A549 (cell line): Measurements from ENCODE around the gene SMPD1. TPM values are rescaled to one million over a fixed set of nuclear protein-coding genes. Genes with fewer than 3 reads are reported as not detected.

Source experiments
- ATAC-seq, 2 experiments: fragments of 200-7000 bp in 1 of 2; fragments of >200 bp in 1 of 2; cut with Nextera tagmentation in 1 of 2; cut with Tn5 transposase in 1 of 2; 3 replicates each; pipeline versions ENCODE4 v1.8.0 to v1.9.1; 2018 to 2020; ENCODE audit warnings: mild to moderate bottlenecking in 1 of 2, moderate library complexity in 1 of 2
- CTCF ChIA-PET: fragments of 300-600 bp; sonication (Branson Sonifier 250); formaldehyde crosslinking; extraction: SDS; loops from one replicate; lab custom pipeline; 2021; ENCODE audit warnings: antibody characterized with exemption, inconsistent platforms; lab: Yijun Ruan, JAX
- POLR2A ChIA-PET: fragments of 350-600 bp; formaldehyde crosslinking; extraction: SDS; loops from one replicate; lab custom pipeline; 2021; ENCODE audit warnings: antibody characterized with exemption, inconsistent platforms; lab: Yijun Ruan, JAX
- DNase-seq, 2 experiments: peaks; one replicate each; pipeline versions ENCODE4 v3.0.0 to v3.0.0-alpha.2; 2011 to 2016; ENCODE audit warnings: low read depth in 1 of 2, low spot score in 1 of 2
- FAIRE-seq: peaks from 2 replicates; lab custom pipeline; 2011; peaks lifted over from hg19 to GRCh38; lab: Jason Lieb, UNC
- H3K27ac ChIP-seq, 2 experiments: fragments of >200 bp; sonication (Bioruptor Twin); formaldehyde crosslinking; 3 replicates each; pipeline ENCODE4 v1.5.1; 2016 to 2017
- H3K4me1 ChIP-seq: fragments of >200 bp; sonication (Bioruptor Twin); formaldehyde crosslinking; 3 replicates; pipeline ENCODE4 v1.6.1; 2016
- H3K4me2 ChIP-seq: fragments of >200 bp; sonication (Bioruptor Twin); formaldehyde crosslinking; 3 replicates; pipeline ENCODE4 v1.6.1; 2016
- H3K4me3 ChIP-seq: fragments of >200 bp; sonication (Bioruptor Twin); formaldehyde crosslinking; 3 replicates; pipeline ENCODE4 v1.5.1; 2016
- H3K9me3 ChIP-seq: fragments of >200 bp; sonication (Bioruptor Twin); formaldehyde crosslinking; 3 replicates; pipeline ENCODE4 v1.6.1; 2016
- BHLHE40 ChIP-seq: IDR thresholded peaks from 2 replicates; pipeline ENCODE4 v1.6.1; 2012; ENCODE audit warnings: low read depth, low read length, inconsistent platforms
- CEBPB ChIP-seq, 2 experiments: fragments of >200 bp in 1 of 2; sonication (Bioruptor Twin) in 1 of 2; formaldehyde crosslinking in 1 of 2; IDR thresholded peaks; 2 replicates each; pipeline ENCODE4 v1.6.1; 2012 to 2016
- CHD4 ChIP-seq: fragments of 200-600 bp; sonication (generic); IDR thresholded peaks from 2 replicates; pipeline ENCODE4 v1.6.1; 2016; ENCODE audit warnings: antibody characterized with exemption, mild to moderate bottlenecking, borderline replicate concordance
- EHMT2 ChIP-seq: fragments of 200-600 bp; sonication (generic); IDR thresholded peaks from 2 replicates; pipeline ENCODE4 v1.6.1; 2016; ENCODE audit warnings: antibody characterized with exemption, low read depth, mild to moderate bottlenecking, moderate library complexity
- ESRRA ChIP-seq: fragments of 150-350 bp; IDR thresholded peaks from 2 replicates; pipeline ENCODE4 v1.6.1; 2014; ENCODE audit warnings: mild to moderate bottlenecking, low read length, borderline replicate concordance
- FOSL2 ChIP-seq, 2 experiments: fragments of 450-650 bp in 1 of 2; fragments of >200 bp in 1 of 2; sonication (Bioruptor Twin) in 1 of 2; formaldehyde crosslinking; IDR thresholded peaks; 2 replicates each; pipeline versions ENCODE4 v1.5.0 to v1.6.1; 2016 to 2020; ENCODE audit warnings: mild to moderate bottlenecking in 1 of 2, moderate library complexity in 1 of 2
- HEYL ChIP-seq: fragments of 250-450 bp; sonication (Bioruptor Pico); IDR thresholded peaks from 2 replicates; pipeline ENCODE4 v1.8.0; 2021; ENCODE audit warnings: mild to moderate bottlenecking, moderate library complexity
- HOXA7 ChIP-seq: fragments of 250-450 bp; sonication (Bioruptor Pico); IDR thresholded peaks from 2 replicates; pipeline ENCODE4 v1.5.0; 2020; ENCODE audit warnings: mild to moderate bottlenecking, moderate library complexity
- HOXB5 ChIP-seq: fragments of 250-450 bp; sonication (Bioruptor Pico); IDR thresholded peaks from 2 replicates; pipeline ENCODE4 v1.5.0; 2020; ENCODE audit warnings: mild to moderate bottlenecking, moderate library complexity
- JUNB ChIP-seq: fragments of >200 bp; sonication (Bioruptor Twin); formaldehyde crosslinking; IDR thresholded peaks from 2 replicates; pipeline ENCODE4 v1.6.1; 2016
- KDM1A ChIP-seq: fragments of 200-600 bp; sonication (generic); IDR thresholded peaks from 2 replicates; pipeline ENCODE4 v1.6.1; 2016; ENCODE audit warnings: low read depth, mild to moderate bottlenecking
- MAFK ChIP-seq: fragments of 450-650 bp; IDR thresholded peaks from 2 replicates; pipeline ENCODE4 v1.6.1; 2014; ENCODE audit not compliant: partially characterized antibody
- MAZ ChIP-seq: fragments of 150-350 bp; IDR thresholded peaks from 2 replicates; pipeline ENCODE4 v1.6.1; 2014; ENCODE audit warnings: antibody characterized with exemption, low read depth, low read length, borderline replicate concordance
- NFE2L2 ChIP-seq: fragments of 150-350 bp; conservative IDR thresholded peaks from 2 replicates; pipeline ENCODE4 v1.6.1; 2014; ENCODE audit warnings: low read length
- NR3C1 ChIP-seq: fragments of >200 bp; sonication (Bioruptor Twin); formaldehyde crosslinking; IDR thresholded peaks from 3 replicates; pipeline ENCODE4 v1.6.1; 2017
- PHF8 ChIP-seq: fragments of 200-600 bp; sonication (generic); IDR thresholded peaks from 2 replicates; pipeline ENCODE4 v1.6.1; 2016; ENCODE audit warnings: low read depth, mild to moderate bottlenecking, antibody characterized with exemption, moderate library complexity, borderline replicate concordance
- RARB ChIP-seq: fragments of 250-450 bp; sonication (Bioruptor Pico); IDR thresholded peaks from 2 replicates; pipeline ENCODE4 v1.8.0; 2021; ENCODE audit warnings: mild to moderate bottlenecking, moderate library complexity
- ZFP36 ChIP-seq: fragments of 450-650 bp; IDR thresholded peaks from 2 replicates; pipeline ENCODE4 v1.6.1; 2014; ENCODE audit warnings: borderline replicate concordance; ENCODE audit not compliant: partially characterized antibody
- ZSCAN20 ChIP-seq: fragments of 250-450 bp; sonication (Bioruptor Pico); IDR thresholded peaks from 2 replicates; pipeline ENCODE4 v1.8.0; 2022; ENCODE audit warnings: mild to moderate bottlenecking, moderate library complexity
- WGBS: methylation state at CpG from one replicate; pipeline ENCODE4 v1.1.6; 2017; ENCODE audit errors: missing lambda C conversion rate; 5-methylcytosine and 5-hydroxymethylcytosine counted together
- polyA plus RNA-seq, 4 experiments: library from polyadenylated mRNA; depleted of rRNA in 3 of 4; stranded (reverse); fragments of >200 nt; fragmentation: RNase III in 1 of 4; extraction: RNeasy Plus Mini Kit Qiagen cat#74134 plus additional on column Dnase treatment in 1 of 4; gene quantifications; 2 replicates in 3 of 4; 3 replicates in 1 of 4; pipeline ENCODE4 v1.2.3, GENCODE V29; 2011 to 2017
- TF ChIP-seq, protein P1 (sequence below): fragments of 450-650 bp; IDR thresholded peaks from 2 replicates; pipeline ENCODE4 v1.6.1; 2014; ENCODE audit warnings: antibody characterized with exemption
- TF ChIP-seq, protein P2 (sequence below): IDR thresholded peaks from 2 replicates; pipeline ENCODE4 v1.6.1; 2012; ENCODE audit warnings: low read depth, borderline replicate concordance
- TF ChIP-seq, protein P3 (sequence below): fragments of >200 bp; sonication (Bioruptor Twin); formaldehyde crosslinking; IDR thresholded peaks from 2 replicates; pipeline ENCODE4 v1.6.1; 2016
- TF ChIP-seq, protein P4 (sequence below): fragments of 200-600 bp; sonication (generic); IDR thresholded peaks from 2 replicates; pipeline ENCODE4 v1.6.1; 2016; ENCODE audit warnings: antibody characterized with exemption, mild to moderate bottlenecking, moderate library complexity

SMPD1 gene
- polyA plus RNA-seq, 2 of the 4 experiments (the other 2 are of a cell fraction): 5.1 to 6.8 TPM

DNA sequence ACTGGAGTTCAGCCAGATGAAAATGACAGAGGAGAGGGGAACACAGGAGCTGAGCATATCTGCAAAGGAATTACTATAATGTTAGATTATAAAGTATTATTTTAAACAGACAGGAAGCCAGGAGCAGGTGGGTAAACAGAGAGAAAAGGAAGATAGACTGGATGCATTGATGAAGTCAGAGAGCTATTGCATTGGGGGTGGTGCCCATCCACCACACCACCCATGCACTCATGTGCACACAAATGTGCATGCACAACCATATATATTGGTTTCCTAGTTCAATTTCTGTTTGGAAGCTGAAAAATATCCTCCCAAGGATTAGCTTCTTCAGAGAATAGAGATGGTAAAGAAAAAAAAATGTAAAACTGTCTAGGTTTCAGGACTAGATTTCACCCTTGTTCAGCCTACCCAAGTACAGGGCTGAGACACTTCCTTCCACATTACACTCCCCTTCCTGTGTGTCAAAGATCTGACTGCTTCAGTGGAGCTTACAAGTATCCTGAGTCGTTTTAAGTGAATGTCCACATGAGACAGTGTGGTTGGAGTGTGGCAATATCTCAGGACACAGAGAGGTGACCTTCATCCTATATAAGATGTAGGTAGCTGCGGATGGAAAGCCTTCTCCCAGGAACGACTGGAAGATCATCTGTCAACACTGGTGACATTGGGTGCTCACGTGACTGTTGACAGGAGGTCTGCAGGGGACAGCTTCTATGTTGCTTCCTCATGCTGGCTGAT lies 12.2 kb upstream of the SMPD1 start:
- H3K27ac ChIP-seq: no peak overlapping the region
- H3K4me2 ChIP-seq: no peak overlapping the region
- no peak for FAIRE-seq
- POLR2A ChIA-PET: interaction anchor here (1.7 kb wide), 1 partner anchor 305 kb away, joined by 11 read pairs; the partner anchor contains the start of gene MRPL17
- no peak for DNase-seq
- WGBS: 17% methylated on average over 4 of the region's 4 CpGs
- TF ChIP-seq, protein P1, sequence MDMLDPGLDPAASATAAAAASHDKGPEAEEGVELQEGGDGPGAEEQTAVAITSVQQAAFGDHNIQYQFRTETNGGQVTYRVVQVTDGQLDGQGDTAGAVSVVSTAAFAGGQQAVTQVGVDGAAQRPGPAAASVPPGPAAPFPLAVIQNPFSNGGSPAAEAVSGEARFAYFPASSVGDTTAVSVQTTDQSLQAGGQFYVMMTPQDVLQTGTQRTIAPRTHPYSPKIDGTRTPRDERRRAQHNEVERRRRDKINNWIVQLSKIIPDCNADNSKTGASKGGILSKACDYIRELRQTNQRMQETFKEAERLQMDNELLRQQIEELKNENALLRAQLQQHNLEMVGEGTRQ: peak; percentile 27; the same call in 1 of the 2 replicates
- TF ChIP-seq, protein P2, sequence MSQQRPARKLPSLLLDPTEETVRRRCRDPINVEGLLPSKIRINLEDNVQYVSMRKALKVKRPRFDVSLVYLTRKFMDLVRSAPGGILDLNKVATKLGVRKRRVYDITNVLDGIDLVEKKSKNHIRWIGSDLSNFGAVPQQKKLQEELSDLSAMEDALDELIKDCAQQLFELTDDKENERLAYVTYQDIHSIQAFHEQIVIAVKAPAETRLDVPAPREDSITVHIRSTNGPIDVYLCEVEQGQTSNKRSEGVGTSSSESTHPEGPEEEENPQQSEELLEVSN: no peak
- ATAC-seq: peak; percentile 18 to 42; a peak in 3 of 6 replicates
- 0 out of 3 replicates have a peak, but pooled peaks cover 7% of the 10 kb centered on the region for H3K4me1 ChIP-seq
- no peaks in the 10 kb centered on the region for H3K9me3 ChIP-seq
- H3K4me3 ChIP-seq: no peak overlapping the region
- CTCF ChIA-PET: interaction anchor here (0.6 to 9.6 kb wide), 42 partner anchors 9 to 1240 kb away, joined by 3 to 142 read pairs (median 5); partner anchors contain the start of genes ARFIP2, DNHD1, HPX and MRPL17

DNA sequence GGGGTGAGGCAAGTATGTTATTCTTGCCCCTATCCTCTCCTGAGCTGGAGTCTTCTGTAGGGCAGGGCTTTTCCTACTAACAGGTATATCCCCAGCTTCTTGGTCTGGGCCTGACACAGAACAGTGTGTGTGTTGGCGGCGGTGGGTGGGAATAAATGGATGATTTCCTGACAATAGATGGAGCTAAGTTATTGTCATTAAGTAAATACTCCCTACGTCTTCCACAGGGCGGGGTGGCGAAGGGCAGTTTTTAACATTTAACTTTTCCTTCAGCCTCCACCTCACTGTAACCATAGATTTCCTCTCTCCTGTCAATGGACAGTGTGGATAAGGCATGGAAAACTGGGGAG lies 11.7 kb upstream of the SMPD1 start:
- ChIA-PET POLR2A (interaction anchor here (0.7 to 1.7 kb wide), 7 partner anchors 12 to 305 kb away, joined by 3 to 11 read pairs (median 3); partner anchors contain the start of genes APBB1, ARFIP2, MRPL17 and SMPD1), CTCF (interaction anchor here (0.6 to 9.6 kb wide), 81 partner anchors 8 to 1240 kb away, joined by 3 to 142 read pairs (median 4); partner anchors contain the start of genes ARFIP2, DNHD1, FHIP1B and HPX)
- H3K4me3 ChIP-seq: no peak overlapping the region
- H3K9me3 ChIP-seq: no peaks in the 10 kb centered on the region
- TF ChIP-seq NFE2L2 (no peak), ZFP36 (no peak), HOXA7 (CRISPR knock-in tag) (no peak), BHLHE40 (no peak), JUNB (no peak), NR3C1 (no peak), HEYL (no peak), EHMT2 (no peak), MAFK (no peak)
- TF ChIP-seq, protein P3, sequence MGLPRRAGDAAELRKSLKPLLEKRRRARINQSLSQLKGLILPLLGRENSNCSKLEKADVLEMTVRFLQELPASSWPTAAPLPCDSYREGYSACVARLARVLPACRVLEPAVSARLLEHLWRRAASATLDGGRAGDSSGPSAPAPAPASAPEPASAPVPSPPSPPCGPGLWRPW: no peak
- TF ChIP-seq, protein P4, sequence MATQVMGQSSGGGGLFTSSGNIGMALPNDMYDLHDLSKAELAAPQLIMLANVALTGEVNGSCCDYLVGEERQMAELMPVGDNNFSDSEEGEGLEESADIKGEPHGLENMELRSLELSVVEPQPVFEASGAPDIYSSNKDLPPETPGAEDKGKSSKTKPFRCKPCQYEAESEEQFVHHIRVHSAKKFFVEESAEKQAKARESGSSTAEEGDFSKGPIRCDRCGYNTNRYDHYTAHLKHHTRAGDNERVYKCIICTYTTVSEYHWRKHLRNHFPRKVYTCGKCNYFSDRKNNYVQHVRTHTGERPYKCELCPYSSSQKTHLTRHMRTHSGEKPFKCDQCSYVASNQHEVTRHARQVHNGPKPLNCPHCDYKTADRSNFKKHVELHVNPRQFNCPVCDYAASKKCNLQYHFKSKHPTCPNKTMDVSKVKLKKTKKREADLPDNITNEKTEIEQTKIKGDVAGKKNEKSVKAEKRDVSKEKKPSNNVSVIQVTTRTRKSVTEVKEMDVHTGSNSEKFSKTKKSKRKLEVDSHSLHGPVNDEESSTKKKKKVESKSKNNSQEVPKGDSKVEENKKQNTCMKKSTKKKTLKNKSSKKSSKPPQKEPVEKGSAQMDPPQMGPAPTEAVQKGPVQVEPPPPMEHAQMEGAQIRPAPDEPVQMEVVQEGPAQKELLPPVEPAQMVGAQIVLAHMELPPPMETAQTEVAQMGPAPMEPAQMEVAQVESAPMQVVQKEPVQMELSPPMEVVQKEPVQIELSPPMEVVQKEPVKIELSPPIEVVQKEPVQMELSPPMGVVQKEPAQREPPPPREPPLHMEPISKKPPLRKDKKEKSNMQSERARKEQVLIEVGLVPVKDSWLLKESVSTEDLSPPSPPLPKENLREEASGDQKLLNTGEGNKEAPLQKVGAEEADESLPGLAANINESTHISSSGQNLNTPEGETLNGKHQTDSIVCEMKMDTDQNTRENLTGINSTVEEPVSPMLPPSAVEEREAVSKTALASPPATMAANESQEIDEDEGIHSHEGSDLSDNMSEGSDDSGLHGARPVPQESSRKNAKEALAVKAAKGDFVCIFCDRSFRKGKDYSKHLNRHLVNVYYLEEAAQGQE: no peak
- ATAC-seq (peak; percentile 33 to 44; a peak in 4 of 6 replicates), DNase-seq (no peak), FAIRE-seq (no peak)
- WGBS: 38% methylated on average over 5 of the region's 5 CpGs
- no peak overlapping the region for H3K4me2 ChIP-seq
- no peak overlapping the region for H3K27ac ChIP-seq
- H3K4me1 ChIP-seq: 0 out of 3 replicates have a peak, but pooled peaks cover 7% of the 10 kb centered on the region

DNA sequence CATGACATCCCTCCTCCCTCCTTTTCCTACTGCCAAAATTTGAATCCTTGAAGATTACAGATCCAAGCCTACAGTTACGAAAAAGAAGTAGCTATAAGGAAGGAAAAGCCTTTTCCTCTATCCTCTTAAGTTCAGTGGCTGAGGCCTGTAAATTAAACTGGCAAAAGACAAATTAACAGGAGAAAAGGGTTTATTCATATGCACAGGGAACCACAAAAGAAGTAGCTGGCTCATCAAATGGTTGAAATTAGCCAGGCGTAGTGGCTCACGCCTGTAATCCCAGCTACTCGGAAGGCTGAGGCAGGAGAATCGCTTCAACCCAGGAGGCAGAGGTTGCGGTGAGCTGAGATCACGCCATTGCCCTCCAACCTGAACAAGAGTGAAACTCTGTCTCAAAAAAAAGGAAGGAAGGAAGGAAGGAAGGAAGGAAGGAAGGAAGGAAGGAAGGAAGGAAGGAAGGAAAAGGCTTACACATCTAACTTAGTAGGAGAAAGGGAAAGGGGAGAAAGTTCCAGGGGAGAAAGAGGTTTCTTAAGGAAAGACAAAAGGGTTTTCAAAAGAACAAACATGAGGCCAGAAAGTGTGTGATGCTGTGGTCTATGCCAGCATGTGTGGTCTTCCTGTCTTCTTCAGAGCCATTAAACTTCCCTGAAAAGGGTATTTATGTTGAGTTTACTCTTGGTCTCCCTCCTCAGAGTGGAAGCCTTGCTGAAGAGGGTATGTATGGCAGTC lies 5.1 kb upstream of the SMPD1 start:
- DNase-seq (no peak), ATAC-seq (no peak), FAIRE-seq (no peak)
- Histone ChIP-seq H3K4me1 (peaks cover 27% of the 10 kb centered on the region), H3K4me2 (no peak overlapping the region), H3K9me3 (no peaks in the 10 kb centered on the region), H3K4me3 (no peak overlapping the region), H3K27ac (peak overlapping the region in 1 of 2 experiments; percentile 18; a peak in 2 of 6 replicates)
- CTCF ChIA-PET: interaction anchor here (1.2 to 3.7 kb wide), 3 partner anchors 22 to 298 kb away, joined by 3 to 23 read pairs (median 4); partner anchors contain the start of gene MRPL17
- TF ChIP-seq RARB (CRISPR knock-in tag): no peak
- no peak for TF ChIP-seq ZFP36
- TF ChIP-seq FOSL2 (IDR thresholded peaks at IDR 0.05): no peak
- TF ChIP-seq FOSL2 (CRISPR knock-in tag; IDR thresholded peaks at IDR 0.05): no peak
- no peak for TF ChIP-seq KDM1A
- no peak for TF ChIP-seq ZSCAN20 (CRISPR knock-in tag)
- no peak for TF ChIP-seq BHLHE40
- TF ChIP-seq MAZ: no peak
- TF ChIP-seq HEYL: no peak
- TF ChIP-seq EHMT2: no peak
- TF ChIP-seq CHD4: no peak
- TF ChIP-seq ESRRA: no peak
- TF ChIP-seq, protein P1: no peak
- no peak for TF ChIP-seq HOXB5
- TF ChIP-seq CEBPB (IDR thresholded peaks at IDR 0.05): no peak
- no peak for TF ChIP-seq PHF8
- POLR2A ChIA-PET: no interaction called here
- WGBS: 94% methylated on average over 7 of the region's 7 CpGs
